HG02840 (cell line): Measurements from ENCODE around the gene SNX24.
"Not testable (repeated sequence)": the region's sequence is repeated elsewhere in the genome, so short reads cannot be mapped to it uniquely, and the experiment has no call there.

Experiments used
- ATAC-seq: cut with Tn5 transposase; IDR thresholded peaks from one replicate; pipeline ENCODE4 v1.9.1; 2021; ENCODE audit warnings: mild to moderate bottlenecking, moderate library complexity, moderate number of reproducible peaks; ENCODE audit not compliant: unreplicated experiment, low FRiP score

Gene SNX24

DNA sequence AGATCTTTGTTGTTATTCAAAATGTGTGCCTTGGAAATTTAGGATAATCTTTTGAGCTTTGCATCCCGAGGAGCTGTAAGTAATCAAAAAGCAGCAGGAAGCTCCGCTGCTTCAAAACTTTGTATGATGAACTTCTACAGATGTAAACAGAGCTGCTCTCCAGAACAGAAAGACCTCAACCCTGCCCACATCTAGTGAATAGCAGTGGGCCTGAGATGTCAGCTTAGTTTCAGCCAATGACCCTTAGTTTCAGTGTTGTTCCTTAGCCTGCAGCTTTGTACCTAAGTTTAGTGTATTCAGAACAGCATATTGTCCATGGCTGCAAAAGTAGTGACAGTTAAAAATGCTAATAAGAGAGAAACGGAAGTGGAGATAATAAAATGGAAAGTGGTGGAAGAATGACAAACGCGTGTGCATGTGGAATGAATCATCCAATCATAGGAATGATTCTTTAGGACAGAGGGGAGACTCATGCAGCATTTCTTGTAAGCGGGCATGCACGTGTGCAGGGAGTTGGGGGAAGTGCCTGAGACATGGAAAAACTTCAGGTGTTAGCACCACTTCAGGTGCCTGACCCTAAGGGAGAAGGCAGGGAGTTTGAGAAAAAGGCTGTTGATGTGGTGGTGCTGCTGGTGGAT, 24.9 kb downstream of the SNX24 start:
- ATAC-seq: no peak

DNA sequence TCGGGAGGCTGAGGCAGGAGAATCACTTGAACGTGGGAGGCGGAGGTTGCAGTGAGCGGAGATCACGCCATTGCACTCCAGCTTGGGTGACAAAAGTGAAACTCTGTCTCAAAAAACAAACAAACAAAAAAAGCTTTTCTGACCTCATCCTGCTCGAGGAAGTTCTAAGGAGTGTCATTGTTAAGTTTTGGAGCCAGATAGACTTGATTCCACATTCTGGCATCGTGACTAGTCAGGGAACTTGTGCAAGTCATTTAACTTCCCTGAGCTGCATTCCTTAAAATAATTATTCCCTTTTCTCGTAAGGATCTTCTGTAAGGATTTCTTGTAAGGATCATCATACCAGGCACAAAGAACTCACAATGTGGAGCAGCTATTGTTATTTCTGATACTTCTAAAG, 26.2 kb downstream of the SNX24 start:
- no peak for ATAC-seq

DNA sequence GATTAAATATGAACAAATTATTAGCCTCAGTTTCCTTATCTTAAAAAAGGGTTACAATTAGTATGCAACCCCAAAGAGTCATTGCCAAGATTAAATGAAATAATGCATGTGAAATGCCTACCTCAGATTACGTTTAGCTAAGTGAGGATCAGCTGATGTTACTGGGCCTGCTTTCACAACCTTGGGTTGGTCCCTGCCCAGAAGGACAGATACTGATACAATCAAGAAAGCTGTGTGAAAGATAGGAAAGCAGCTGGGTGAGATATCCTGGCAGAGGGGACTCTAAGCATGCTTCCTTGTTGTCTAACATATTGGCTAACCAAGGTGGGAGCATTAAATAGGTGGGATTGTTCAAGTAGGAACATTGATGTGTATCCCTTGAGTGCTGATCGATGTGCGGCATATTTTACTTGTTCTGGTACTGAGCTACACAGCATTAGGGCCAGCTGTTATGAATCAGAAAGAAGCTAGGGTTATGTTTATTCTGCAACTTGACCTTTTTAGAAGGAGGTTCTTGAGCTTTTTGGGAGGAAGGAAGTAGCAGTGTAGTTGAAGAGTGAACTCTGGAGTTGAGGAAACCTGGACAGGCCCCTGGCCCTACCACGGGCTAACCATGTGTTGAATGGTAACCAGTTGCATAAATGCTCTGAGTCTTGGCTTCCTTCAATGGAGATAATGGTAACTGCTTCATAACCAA, 28.9 kb downstream of the SNX24 start:
- no peak for ATAC-seq

DNA sequence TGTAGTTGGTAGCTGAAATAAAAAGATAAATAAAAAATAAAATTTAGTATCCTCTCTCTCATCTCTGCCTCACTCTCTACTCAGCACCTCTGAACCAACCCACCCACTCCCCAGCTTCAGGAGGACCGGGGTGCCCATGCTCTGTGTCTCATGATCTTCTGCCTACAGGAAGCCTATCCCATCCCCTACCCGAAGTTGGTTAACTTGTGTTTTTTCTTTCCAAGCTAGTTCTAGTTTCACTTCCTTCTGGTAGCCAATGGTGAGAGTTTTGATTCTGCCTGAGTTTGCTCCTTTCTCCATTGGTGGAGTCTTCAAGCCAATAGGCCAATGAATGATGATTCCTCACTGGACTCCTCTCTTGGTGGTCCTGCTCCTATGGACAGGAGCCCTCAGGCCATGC, 32.1 kb downstream of the SNX24 start:
- no peak for ATAC-seq

DNA sequence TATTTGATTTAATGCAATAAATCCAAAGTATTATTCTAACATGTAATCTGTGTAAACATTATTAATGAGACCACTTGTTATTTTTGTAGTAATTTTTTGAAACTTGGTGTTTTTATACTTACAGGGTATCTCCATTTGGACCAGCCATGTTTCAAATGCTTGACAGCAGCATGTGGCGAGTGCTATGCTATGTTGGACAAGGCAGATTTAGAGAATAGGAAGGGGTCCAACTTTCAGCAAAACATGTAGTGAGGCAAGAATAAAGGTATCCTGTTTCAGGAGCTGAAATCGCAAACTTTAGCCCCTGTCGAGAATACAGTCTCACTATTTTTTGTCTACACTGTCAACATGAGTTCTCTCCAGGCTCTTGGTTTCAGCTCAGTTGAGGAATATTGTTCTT, 33.7 kb downstream of the SNX24 start:
- no peak for ATAC-seq

DNA sequence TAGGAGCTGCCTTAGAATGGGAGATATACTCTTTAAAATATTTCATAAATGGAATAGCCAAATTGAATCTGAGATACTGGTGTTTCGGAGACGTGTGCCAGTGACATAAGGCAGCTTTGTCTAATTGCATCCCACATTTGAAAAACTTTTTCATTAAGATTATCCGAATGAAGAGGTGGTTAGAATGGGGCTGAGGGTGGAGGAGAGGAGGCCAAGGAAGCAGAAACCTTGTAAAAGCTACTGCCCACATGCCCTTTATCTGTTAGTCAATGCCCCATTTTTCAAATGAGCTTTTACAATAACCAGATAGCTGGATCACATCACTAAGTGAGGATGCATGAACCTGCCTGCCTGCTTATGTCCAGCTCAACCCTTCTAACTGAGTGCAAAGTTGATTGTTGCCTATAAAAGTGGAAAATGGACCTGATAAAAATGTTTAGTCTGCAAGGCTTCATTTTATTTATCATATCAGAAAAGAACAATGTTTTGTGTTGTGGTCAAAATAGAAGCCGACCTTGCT, 34.8 kb downstream of the SNX24 start:
- no peak for ATAC-seq

DNA sequence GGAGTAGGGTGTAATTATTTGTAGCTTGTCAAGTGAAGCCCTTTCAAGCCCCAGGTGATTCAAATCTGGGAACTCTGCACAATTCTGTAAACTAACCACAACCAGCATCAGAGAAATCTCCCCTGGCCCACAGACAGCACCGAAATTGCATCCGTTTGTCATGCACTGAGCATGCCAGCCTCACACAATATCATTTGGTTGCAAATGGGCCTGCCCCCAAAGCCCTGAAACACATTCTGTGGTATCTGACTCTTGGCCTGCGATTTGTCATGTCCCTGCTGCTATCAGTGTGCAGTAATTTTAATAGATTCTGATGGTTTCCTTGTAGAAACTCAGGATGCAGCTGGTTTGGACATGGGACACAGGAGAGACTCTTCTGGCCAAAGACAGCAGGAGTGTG, 35.3 kb downstream of the SNX24 start:
- ATAC-seq: no peak

DNA sequence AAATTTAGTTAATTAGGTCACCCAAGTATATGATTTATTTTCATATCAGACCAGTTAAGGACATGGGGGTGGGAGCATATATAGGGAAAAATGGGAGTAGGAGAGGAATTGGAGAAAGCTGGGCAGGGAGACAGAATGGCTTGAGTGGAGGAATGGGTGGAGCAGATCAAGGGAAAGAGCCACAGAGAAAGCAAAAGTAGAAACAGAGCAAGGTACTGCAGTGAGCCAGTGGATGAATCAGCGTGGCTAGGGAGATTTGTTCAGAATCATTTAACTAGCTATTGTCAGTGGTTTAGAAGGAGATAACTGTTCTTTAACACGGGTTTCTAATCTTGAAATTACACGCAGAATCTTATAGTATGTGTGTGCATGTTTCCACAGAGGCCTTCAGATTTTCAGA, 37.4 kb downstream of the SNX24 start:
- ATAC-seq: no peak

DNA sequence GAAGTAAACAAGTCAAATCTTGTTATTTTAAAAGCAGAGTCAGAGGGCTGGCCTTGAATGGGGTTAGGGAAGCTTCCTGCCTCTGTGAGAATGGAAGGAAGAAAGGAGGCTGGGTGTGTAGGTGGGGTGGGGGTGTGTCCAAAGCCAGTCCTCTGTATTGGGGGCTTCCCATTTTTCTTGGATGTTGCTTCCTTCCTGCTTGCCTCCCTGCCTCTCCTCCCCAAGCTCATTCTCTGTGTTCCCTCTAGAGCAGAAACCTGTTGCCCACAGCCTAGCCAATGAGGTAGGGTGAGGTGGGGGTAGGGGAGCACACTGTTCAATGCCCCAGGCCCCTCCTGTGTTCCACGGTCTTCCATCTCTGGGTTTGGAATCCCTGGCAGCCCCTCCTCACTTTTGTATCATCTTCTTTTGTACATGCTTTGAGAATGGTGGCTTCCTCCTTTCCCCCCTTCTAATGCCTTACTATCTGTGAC, 39.7 kb downstream of the SNX24 start:
- no peak for ATAC-seq

DNA sequence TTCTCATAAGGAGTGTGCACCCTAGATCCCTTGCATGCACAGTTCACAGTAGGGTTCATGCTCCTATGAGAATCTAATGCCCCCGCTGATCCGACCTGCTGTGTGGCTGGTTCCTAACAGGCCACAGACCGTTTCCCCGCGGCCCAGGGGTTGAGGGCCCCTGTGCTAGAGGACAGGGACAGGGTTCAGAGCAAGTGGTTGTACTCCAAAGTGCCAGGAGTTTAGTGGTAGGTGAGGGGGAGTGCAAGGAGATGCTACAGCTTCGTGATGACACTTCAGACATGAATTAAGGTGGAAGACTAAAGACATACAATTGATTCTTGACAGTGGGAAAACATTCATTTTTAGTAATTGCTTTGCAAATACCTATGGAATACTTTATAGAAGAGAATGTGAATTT, 40.5 kb downstream of the SNX24 start:
- ATAC-seq: no peak

DNA sequence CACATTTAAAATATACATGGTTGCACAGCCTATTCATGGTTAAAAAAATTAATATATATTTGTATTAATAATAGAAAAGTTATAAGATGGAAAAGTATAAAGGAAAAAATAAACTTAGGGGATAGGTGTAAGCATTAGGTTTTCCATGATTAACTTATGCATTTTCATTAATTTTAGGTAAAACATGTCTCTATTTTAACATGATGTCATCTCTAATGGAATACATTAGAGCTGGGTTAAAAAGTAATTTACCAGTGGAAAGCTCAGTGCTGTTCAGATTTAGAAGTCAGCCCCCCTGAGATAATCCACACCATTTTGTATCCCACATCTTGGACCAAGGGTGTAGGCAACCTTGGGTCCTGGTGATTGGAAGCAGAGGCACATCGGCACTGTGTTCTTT, 49.7 kb downstream of the SNX24 start:
- ATAC-seq: no peak

DNA sequence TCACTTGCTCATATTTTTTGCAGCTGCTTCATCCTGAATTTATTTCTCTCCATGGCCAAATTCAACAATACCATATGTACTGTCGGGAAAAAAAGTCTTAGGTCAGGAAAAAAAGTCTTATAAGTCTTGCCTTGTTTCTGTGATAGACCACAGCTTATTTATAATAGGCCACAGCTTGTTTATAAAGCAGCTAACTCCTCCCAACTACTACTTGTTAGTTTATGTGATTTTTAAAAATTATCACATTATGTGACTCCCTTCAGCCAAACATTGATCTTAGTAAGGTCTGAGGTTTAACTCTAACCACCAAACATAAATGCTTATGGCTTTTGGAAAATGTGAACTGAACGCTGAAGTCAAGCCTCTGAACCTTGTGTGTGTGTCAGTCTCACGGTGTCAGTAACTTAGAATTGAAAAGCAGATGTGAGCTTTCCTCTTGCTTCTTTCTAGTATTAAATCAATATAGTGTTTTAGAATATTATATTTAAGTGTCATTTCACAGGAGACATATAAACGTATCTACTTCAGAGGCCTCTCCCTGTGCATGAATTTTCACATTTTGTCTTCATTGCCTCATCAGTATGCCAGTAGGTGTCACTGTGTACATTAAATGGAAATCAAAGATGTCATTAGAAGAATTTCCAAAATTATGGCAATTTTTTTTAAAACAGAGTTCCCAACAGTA, 51.3 kb downstream of the SNX24 start:
- no peak for ATAC-seq

DNA sequence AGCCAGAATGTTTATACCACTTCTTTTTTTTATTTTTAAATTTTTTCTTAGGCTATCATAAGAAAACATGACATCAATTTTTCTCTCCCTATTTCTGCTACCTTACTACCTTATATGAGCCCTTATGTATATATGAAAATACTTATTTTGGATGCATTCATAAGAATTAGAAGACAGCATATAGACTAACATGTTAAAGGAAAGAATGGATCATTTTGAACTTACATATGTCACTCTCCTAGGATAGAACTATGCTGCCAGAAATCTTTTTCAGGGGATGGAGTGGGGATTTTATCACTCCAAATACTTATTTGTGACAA, 51.8 kb downstream of the SNX24 start:
- ATAC-seq: no peak

DNA sequence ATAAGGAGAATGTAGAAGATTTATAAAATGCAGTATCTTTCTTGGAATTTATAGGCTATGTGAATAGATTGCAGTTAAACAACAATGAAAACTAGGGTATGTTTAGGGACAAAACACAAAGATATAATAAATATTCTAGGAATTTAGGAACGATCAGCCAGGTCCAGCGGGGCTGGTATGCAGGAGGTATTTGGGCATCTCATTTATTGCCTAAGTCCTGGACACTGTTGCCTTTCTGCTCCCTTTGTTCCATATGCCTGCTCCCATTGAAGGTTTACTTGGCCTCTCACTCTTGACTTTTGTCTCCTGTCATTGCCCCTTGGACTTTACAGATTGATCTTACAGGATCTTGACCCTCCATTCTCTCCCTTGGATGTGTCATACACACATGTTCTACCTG, 55.9 kb downstream of the SNX24 start:
- no peak for ATAC-seq

DNA sequence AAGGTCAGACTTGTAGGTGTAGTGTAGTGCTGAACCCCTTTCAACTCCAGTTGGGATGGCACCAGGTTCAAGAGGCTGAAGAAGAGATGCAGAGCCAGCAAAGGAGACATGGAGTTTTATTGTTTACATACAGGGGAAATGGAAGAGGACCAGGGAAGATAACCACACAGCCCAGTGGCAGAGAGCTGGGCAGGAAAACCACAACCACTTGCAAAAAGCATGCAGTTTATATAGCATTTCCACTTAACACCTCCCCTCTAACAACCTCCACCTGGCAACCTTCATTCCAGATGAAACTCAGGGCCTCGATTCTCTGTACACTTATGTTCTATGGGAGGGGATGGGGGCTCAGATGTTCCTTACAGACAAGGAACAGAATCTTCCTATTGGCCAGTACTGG, 56.9 kb downstream of the SNX24 start:
- no peak for ATAC-seq

DNA sequence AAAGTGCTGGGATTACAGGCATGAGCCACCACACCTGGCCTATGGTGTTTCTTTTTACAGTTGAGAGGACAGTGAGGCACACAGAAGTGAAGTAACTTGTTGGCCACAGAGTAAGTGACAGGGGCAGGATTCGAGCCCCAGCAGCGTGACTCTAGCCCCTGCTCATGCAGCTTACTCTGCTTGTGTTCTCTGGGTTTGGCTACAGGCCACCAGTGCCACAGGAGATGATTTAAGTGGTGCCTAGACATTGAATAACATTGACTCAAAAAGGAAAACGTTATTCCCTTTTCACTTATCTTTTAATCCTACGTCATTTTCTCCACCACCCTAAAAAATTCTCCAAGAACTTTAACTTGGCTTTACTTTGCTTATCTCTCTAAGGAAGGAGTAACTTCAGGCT, 61.4 kb downstream of the SNX24 start:
- no peak for ATAC-seq

DNA sequence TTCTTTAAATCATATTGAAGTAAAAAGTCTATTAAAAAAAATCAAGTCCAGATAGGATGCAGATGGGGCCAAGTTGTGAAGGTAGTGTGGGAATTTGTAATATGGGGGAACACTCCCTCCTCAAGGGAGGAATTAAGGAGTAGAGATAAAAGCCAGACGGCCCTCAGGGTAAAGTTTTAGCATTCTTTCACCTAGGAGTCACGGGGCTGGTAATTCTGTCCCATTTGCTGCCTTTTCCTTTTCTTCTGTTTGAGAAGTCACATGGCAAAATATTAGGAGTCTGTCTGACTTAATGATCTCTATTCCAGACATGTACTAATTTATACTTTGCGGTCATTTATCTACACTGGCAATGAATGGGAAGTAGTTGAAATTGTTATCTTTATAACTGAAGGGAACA, 61.9 kb downstream of the SNX24 start:
- ATAC-seq: no peak

DNA sequence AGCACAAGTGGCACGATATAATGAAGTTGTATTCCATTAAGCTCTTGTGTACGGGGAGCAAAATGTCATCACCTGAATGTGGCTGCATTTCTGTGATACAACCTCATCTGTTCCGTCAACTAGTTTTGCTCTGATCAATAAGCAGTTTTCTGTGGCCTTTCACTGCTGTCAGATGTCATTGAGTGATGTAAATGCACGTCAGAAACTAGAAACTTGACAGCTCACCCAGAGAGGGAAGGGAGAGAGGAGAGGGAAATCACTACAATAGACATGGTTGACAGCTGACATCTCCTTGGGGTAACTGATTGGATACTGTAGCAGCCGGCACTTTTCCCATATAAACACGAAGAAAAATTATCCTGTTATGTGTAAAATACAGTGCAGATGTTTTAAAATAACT, 62.7 kb downstream of the SNX24 start:
- ATAC-seq: no peak

DNA sequence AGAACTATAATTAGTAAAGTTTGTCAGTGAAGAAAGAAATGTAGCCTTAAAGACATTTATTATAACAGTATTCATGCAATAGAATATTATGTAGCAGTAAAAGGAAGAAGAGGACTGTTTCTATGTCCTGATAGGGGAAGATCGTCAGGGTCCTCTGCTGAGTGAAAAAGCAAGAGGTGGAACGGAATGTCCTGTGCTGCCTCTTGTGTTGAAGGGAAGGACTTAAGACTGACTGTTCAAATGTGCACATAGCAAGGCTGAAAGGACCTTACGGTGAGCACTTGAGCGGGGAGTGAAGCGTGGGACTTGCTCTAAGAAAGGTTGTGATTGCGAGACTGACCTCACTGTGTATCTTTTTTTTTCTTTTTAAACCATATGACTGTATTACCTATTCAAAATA, 63.2 kb downstream of the SNX24 start:
- ATAC-seq: no peak

DNA sequence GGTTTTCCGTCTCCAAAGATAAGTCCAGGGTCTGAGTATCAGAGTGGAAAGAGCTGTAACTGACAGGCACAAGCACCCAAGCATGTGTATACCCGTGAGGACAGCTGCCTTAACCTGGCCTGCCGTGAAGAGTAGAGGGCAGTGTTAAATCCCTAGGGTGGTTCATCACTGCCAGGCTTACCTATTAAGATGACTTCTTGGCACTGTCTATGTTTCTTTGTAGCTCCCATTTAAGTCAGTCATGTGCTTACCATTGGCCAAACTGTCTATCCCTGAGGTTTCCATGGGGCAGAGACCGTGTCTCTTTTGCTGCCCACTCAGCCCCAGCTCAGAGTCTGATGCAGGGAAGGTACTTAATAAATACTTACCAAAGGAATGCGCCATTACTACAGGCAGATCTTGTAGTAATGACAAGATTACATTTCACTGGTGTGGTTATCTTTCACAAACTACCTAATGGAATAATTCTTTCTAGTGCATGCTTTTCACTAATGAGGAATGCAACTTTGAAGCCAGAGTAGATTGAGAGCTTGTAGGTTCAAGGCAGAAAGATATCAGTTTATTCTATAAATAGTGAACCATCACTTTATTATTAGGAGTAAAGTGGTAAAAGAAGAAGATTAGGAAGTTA, 64.2 kb downstream of the SNX24 start:
- no peak for ATAC-seq

DNA sequence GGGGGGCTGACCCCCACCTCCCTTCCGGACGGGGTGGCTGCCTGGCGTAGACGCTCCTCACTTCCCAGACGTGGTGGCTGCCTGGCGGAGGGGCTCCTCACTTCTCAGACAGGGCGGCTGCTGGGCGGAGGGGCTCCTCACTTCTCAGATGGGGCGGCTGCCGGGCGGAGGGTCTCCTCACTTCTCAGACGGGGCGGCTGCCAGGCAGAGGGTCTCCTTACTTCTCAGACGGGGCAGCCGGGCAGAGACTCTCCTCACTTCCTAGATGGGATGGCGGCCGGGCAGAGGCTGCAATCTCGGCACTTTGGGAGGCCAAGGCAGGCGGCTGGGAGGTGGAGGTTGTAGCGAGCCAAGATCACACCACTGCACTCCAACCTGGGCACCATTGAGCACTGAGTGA, 68.0 kb downstream of the SNX24 start:
- not testable (repeated sequence) for ATAC-seq
